Activated T-cell treated with anti-CD3 and anti-CD28 coated beads, Interleukin-2, amount 50 U/mL, for 24 hours (primary cell): ENCODE measurements around the gene ANO2.

Source experiments
- DNase-seq: peaks from one replicate; pipeline ENCODE4 v3.0.0-alpha.2; 2020
- H3K27ac Mint-ChIP-seq: 2 replicates; pipeline ENCODE4 v1.8.0; 2020; ENCODE audit warnings: mild to moderate bottlenecking, mixed read lengths
- H3K27me3 Mint-ChIP-seq: 2 replicates; pipeline ENCODE4 v1.8.0; 2020; ENCODE audit warnings: mixed read lengths
- H3K36me3 Mint-ChIP-seq: 2 replicates; pipeline ENCODE4 v1.8.0; 2020; ENCODE audit warnings: low read depth, mixed read lengths
- H3K4me1 Mint-ChIP-seq: 2 replicates; pipeline ENCODE4 v1.8.0; 2020; ENCODE audit warnings: low read depth, mixed read lengths
- H3K4me3 Mint-ChIP-seq: 2 replicates; pipeline ENCODE4 v1.8.0; 2020; ENCODE audit warnings: mild to moderate bottlenecking, moderate library complexity, mixed read lengths
- H3K9me3 Mint-ChIP-seq: 2 replicates; pipeline ENCODE4 v1.8.0; 2020; ENCODE audit warnings: mixed read lengths

The ANO2 gene

GRCh38 chr12:5648692-5649359, 296.2 kb downstream of the ANO2 start:
- H3K27ac Mint-ChIP-seq, result no peak overlapping the region
- no peak overlapping the region for H3K4me3 Mint-ChIP-seq
- H3K27me3 Mint-ChIP-seq, result peaks cover 26% of the 10 kb centered on the region
- no peaks in the 10 kb centered on the region for H3K4me1 Mint-ChIP-seq
- no peak for DNase-seq
- H3K9me3 Mint-ChIP-seq, result no peaks in the 10 kb centered on the region
- H3K36me3 Mint-ChIP-seq, result no peaks in the 10 kb centered on the region

- no peak overlapping the region for H3K27ac Mint-ChIP-seq
- H3K9me3 Mint-ChIP-seq, result no peaks in the 10 kb centered on the region
- no peak overlapping the region for H3K4me3 Mint-ChIP-seq
- no peaks in the 10 kb centered on the region for H3K4me1 Mint-ChIP-seq
- no peak for DNase-seq
- H3K36me3 Mint-ChIP-seq, result no peaks in the 10 kb centered on the region
- peaks cover 18% of the 10 kb centered on the region for H3K27me3 Mint-ChIP-seq
These were observed 301.8 kb downstream of the ANO2 start for GRCh38 chr12:5643266-5643665.

GRCh38 chr12:5637698-5638097, 307.4 kb downstream of the ANO2 start:
- Mint-ChIP-seq H3K27ac (no peak overlapping the region), H3K36me3 (no peaks in the 10 kb centered on the region), H3K9me3 (no peaks in the 10 kb centered on the region), H3K4me1 (no peaks in the 10 kb centered on the region), H3K27me3 (peaks cover 11% of the 10 kb centered on the region), H3K4me3 (no peak overlapping the region)
- DNase-seq, result no peak

- H3K36me3 Mint-ChIP-seq, result no peaks in the 10 kb centered on the region
- H3K4me3 Mint-ChIP-seq, result no peak overlapping the region
- no peaks in the 10 kb centered on the region for H3K9me3 Mint-ChIP-seq
- H3K4me1 Mint-ChIP-seq, result no peaks in the 10 kb centered on the region
- H3K27ac Mint-ChIP-seq, result no peak overlapping the region
- no peak for DNase-seq
- H3K27me3 Mint-ChIP-seq, result peaks cover 11% of the 10 kb centered on the region
These were observed 308.2 kb downstream of the ANO2 start for GRCh38 chr12:5636907-5637306.

- Mint-ChIP-seq H3K4me1 (no peaks in the 10 kb centered on the region), H3K9me3 (no peaks in the 10 kb centered on the region), H3K4me3 (no peak overlapping the region), H3K36me3 (no peaks in the 10 kb centered on the region), H3K27ac (no peak overlapping the region), H3K27me3 (peaks cover 7% of the 10 kb centered on the region)
- DNase-seq, result no peak
These were observed 312.0 kb downstream of the ANO2 start for GRCh38 chr12:5633106-5633505.

GRCh38 chr12:5632453-5632852, 312.6 kb downstream of the ANO2 start:
- Mint-ChIP-seq H3K4me1 (no peaks in the 10 kb centered on the region), H3K27ac (no peak overlapping the region), H3K4me3 (no peak overlapping the region), H3K9me3 (no peaks in the 10 kb centered on the region), H3K27me3 (peaks cover 7% of the 10 kb centered on the region), H3K36me3 (no peaks in the 10 kb centered on the region)
- DNase-seq, result no peak

- Mint-ChIP-seq H3K27me3 (peaks cover 7% of the 10 kb centered on the region), H3K27ac (no peak overlapping the region), H3K9me3 (no peaks in the 10 kb centered on the region), H3K36me3 (no peaks in the 10 kb centered on the region), H3K4me1 (no peaks in the 10 kb centered on the region), H3K4me3 (no peak overlapping the region)
- DNase-seq, result no peak
These were observed 313.6 kb downstream of the ANO2 start for GRCh38 chr12:5631497-5631896.

GRCh38 chr12:5630726-5631125, 314.3 kb downstream of the ANO2 start:
- peaks cover 7% of the 10 kb centered on the region for H3K27me3 Mint-ChIP-seq
- no peak overlapping the region for H3K4me3 Mint-ChIP-seq
- no peak for DNase-seq
- H3K27ac Mint-ChIP-seq, result no peak overlapping the region
- H3K4me1 Mint-ChIP-seq, result no peaks in the 10 kb centered on the region
- H3K36me3 Mint-ChIP-seq, result no peaks in the 10 kb centered on the region
- H3K9me3 Mint-ChIP-seq, result no peaks in the 10 kb centered on the region

GRCh38 chr12:5628501-5628900, 316.6 kb downstream of the ANO2 start:
- Mint-ChIP-seq H3K9me3 (no peaks in the 10 kb centered on the region), H3K4me1 (no peaks in the 10 kb centered on the region), H3K36me3 (no peaks in the 10 kb centered on the region), H3K27me3 (peaks cover under 1% of the 10 kb centered on the region), H3K4me3 (no peak overlapping the region), H3K27ac (no peak overlapping the region)
- no peak for DNase-seq

- no peak overlapping the region for H3K4me3 Mint-ChIP-seq
- no peaks in the 10 kb centered on the region for H3K4me1 Mint-ChIP-seq
- no peak for DNase-seq
- no peak overlapping the region for H3K27ac Mint-ChIP-seq
- H3K9me3 Mint-ChIP-seq, result no peaks in the 10 kb centered on the region
- no peaks in the 10 kb centered on the region for H3K36me3 Mint-ChIP-seq
- H3K27me3 Mint-ChIP-seq, result peaks cover 2% of the 10 kb centered on the region
These were observed 317.9 kb downstream of the ANO2 start for GRCh38 chr12:5627053-5627630.

- Mint-ChIP-seq H3K27ac (no peak overlapping the region), H3K9me3 (no peaks in the 10 kb centered on the region), H3K4me1 (no peaks in the 10 kb centered on the region), H3K27me3 (peaks cover 10% of the 10 kb centered on the region), H3K36me3 (no peaks in the 10 kb centered on the region), H3K4me3 (no peak overlapping the region)
- DNase-seq, result no peak
These were observed 318.9 kb downstream of the ANO2 start for GRCh38 chr12:5626151-5626550.

- Mint-ChIP-seq H3K27me3 (peaks cover 13% of the 10 kb centered on the region), H3K4me3 (no peak overlapping the region), H3K36me3 (no peaks in the 10 kb centered on the region), H3K4me1 (no peaks in the 10 kb centered on the region), H3K27ac (no peak overlapping the region), H3K9me3 (no peaks in the 10 kb centered on the region)
- DNase-seq, result no peak
These were observed 320.4 kb downstream of the ANO2 start for GRCh38 chr12:5624486-5625272.

GRCh38 chr12:5623411-5623810, 321.6 kb downstream of the ANO2 start:
- no peak overlapping the region for H3K27ac Mint-ChIP-seq
- no peak for DNase-seq
- no peak overlapping the region for H3K4me3 Mint-ChIP-seq
- H3K4me1 Mint-ChIP-seq, result no peaks in the 10 kb centered on the region
- H3K36me3 Mint-ChIP-seq, result no peaks in the 10 kb centered on the region
- H3K9me3 Mint-ChIP-seq, result no peaks in the 10 kb centered on the region
- H3K27me3 Mint-ChIP-seq, result peaks cover 13% of the 10 kb centered on the region

- DNase-seq, result no peak
- Mint-ChIP-seq H3K27me3 (peaks cover 13% of the 10 kb centered on the region), H3K4me1 (no peaks in the 10 kb centered on the region), H3K9me3 (no peaks in the 10 kb centered on the region), H3K36me3 (no peaks in the 10 kb centered on the region), H3K27ac (no peak overlapping the region), H3K4me3 (no peak overlapping the region)
These were observed 322.8 kb downstream of the ANO2 start for GRCh38 chr12:5622280-5622679.

GRCh38 chr12:5621329-5621728, 323.7 kb downstream of the ANO2 start:
- H3K36me3 Mint-ChIP-seq, result no peaks in the 10 kb centered on the region
- H3K9me3 Mint-ChIP-seq, result no peaks in the 10 kb centered on the region
- no peak overlapping the region for H3K4me3 Mint-ChIP-seq
- no peaks in the 10 kb centered on the region for H3K4me1 Mint-ChIP-seq
- H3K27ac Mint-ChIP-seq, result no peak overlapping the region
- peaks cover 13% of the 10 kb centered on the region for H3K27me3 Mint-ChIP-seq
- no peak for DNase-seq
